HG02798 (cell line): ENCODE measurements around the gene TRPM6.
"Not testable (repeated sequence)": the region's sequence is repeated elsewhere in the genome, so short reads cannot be mapped to it uniquely, and the experiment has no call there.

Source experiments
- ATAC-seq: cut with Tn5 transposase; IDR thresholded peaks from one replicate; pipeline ENCODE4 v1.9.1; 2021; ENCODE audit warnings: mild to moderate bottlenecking; ENCODE audit not compliant: unreplicated experiment, poor library complexity

The TRPM6 gene

DNA sequence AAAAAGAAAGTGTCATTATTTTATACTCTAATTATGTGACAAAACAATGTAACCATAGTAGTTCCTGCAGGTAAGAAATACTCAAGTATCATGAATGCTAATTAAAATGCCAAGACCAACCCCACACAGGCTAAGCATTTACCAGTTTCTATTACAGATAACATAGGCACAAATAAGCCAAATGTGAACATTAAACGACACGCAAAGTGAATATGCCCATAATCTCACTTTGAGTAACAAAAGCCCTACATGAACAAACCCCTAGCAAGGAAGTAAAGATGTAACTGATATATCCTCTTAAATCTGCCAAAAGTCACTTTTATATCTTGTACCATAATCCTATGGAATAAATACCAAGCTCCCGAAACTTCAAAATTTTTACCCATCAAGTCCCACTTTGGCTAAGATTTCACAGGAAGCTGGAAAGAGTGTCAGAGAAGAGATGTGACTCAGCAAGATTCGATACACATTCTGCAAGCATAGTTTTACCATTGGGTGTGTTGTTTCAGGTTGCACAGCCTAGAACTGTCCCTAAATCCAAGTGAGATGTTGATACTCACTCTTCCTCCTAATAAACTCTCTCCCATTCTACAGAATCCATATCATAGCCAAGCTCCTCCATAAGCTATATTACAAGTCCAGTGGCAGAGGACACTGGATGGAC, 28.8 kb downstream of the TRPM6 start:
- ATAC-seq, result no peak

DNA sequence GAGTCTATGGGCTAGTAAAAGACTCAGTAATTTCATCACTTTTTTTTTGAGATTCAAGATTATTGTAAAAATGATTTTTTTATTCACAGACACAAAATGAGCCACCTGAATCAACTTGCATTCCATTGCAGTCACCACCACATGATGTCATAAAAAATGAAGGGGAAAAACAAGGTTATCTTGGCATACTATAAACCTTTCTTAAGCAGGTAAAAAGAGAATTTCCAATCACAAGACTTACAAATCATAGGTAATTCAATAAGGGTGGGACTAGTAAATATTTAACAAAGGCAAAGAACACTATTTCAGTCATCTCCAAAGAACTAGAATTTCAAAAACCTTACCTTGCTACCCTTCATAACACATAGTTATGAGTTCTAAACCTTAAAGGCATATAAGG, 30.7 kb downstream of the TRPM6 start:
- no peak for ATAC-seq

DNA sequence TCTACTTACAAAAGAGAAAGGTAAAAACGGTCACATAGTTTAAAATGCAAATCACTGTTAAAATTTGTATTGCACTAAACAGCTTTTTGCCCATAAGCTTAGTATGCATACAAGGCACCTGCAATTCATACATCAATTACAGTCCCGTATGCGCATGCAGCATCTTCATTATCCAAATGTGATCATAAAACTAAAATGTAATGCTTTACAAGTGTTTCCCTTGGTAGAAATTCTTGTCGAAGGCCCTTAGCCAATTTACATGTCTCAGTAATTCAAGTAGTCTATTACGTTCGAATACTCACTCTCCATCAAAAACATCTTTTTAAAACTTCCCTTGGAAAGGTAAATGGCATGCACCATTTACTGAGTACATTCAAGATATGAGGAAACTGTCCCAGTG, 32.6 kb downstream of the TRPM6 start:
- ATAC-seq, result no peak

DNA sequence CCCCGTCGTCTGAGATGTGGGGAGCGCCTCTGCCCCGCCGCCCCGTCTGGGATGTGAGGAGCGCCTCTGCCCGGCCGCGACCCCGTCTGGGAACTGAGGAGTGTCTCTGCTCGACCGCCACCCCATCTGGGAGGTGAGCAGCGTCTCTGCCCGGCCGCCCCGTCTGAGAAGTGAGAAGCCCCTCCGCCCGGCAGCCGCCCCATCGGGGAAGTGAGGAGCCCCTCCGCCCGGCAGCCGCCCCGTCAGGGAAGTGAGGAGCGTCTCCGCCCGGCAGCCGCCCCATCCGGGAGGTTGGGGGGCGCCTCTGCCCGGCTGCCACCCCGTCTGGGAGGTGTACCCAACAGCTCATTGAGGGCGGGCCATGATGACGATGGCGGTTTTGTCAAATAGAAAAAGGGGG, 34.7 kb downstream of the TRPM6 start:
- ATAC-seq, result not testable (repeated sequence)

DNA sequence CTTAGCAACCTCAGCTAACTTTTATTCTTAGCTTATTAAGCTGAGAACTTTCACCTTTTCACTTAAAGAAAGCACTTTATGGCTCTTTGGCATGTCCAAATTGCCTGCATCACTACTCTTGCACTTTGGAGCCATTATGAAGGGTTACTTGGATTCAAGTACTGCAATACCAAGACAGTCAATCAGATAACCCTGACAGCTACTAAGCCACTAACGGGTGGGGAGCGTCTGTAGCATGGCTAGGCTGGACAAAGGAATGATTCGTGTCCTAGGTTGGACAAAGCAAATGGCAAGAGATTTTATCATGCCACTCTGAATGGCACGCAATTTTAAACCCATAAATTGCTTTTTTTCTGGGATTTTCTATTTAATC, 39.6 kb downstream of the TRPM6 start:
- ATAC-seq, result no peak

DNA sequence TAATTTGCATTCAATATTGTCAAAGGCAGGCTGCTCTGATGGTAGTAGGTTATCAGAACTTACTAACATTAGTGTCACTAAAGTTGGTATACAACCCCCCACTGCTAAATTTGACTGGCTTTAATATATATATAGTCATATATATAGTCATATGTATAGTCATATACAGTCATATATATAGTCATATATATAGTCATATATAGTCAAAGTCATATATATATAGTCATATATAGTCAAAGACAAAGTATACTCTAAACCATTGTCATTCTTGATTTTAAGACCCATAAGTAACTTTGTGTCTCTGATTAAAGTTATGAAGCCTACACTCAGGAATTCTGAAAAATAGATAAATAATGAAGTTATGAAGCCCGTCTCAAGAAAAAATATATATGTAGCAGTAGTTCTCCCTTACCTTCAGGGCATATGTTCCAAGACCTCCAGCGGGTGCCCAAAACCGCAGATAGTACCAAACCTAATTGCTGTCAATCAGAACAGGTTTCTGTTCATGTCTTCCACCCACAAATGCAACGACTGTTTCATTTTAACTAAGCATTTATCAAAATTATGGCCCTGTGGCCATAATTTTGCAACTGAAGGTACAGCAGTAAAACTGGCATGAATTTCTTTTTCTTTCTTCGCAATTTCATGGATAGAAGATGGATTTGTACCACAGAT, 40.1 kb downstream of the TRPM6 start:
- ATAC-seq, result no peak

DNA sequence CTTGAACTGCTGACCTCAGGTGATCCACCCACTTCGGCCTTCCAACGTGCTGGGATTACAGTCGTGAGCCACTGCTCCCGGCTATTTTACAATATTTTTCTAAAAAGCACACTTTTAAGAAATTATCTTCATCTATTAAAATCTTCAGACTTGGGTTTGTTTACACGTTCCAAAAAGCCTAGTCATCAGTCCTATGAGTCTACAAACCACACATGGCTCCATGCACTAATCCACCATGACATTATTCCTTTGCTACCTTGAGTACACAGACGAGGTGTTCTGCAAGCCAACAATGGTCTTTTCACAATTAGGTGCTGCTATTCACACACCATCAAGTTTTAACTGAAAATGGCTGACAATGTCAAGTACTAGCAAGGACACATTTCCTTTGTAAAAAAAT, 41.0 kb downstream of the TRPM6 start:
- no peak for ATAC-seq

DNA sequence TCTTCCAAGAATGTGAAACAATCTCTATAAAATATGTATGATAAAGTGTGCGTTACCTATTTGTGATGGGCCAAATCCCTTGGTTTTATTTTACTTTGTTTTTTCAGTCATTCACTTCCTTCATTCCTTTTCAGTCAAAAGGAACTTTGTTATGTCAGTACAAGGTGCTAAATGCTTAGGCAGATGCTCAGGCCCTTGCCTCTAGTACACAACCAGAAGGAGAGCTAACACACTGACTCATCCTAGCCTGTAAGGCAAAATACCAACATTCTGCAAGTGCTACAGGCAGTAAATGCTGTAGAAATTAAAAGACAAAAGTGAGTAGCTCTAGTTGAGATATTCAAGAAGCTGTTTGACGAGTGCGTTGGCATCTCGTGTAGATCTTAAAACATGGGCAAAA, 49.4 kb downstream of the TRPM6 start:
- no peak for ATAC-seq

DNA sequence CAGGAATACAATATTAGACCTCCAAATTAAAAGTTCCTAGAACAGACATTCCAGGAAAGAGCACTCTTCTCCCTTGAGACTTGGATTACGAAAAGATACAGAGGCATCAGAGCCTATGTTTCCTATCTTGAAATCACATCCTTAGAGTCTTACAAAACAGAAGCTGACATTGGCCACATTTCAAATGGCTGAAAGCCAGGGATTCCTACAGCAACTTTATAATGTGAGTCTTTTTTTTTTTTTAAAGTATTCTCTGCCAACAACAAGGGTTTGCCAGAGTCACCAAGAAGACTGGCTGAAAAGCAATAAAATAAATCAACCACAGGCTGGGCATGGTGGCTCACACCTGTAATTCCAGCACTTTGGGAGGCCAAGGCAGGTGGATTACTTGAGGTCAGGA, 63.1 kb downstream of the TRPM6 start:
- ATAC-seq, result no peak

DNA sequence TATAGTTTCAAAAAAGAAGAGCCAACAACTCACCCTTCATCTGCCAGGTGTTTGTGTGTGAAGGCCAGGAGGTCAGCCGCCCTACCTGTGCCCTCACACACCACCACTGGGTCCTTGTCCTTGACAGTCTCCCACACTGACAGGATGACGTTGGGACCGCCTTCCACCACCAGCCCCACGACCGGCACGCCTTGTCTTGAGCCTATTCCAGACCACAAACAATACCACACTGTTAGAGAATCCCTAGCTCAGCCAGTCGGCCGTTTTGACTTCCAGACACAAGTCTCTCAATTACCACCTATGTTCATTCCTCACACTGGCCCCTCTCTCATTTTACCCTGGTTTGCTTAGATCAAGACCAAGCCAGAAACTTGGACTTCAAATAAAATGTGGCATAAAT, 66.1 kb downstream of the TRPM6 start:
- ATAC-seq, result no peak

DNA sequence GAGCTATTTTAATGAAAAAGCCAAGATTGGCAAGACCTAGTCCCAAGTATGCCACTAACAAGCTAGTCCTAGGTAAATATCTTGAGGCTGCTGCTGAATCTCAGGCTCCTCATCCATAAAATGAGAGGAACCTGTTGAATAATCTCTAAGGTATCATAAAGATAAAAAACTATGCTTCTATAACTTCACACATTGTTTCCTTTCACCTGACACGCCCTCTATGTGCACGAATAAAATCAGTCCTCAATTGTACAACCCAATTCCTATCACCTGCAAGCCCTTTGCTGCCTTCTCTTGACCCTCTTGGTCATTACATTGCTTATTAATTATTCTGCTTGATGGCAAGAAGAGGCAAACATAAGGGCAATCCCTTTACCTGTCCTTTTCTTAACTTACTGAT, 69.9 kb downstream of the TRPM6 start:
- no peak for ATAC-seq

DNA sequence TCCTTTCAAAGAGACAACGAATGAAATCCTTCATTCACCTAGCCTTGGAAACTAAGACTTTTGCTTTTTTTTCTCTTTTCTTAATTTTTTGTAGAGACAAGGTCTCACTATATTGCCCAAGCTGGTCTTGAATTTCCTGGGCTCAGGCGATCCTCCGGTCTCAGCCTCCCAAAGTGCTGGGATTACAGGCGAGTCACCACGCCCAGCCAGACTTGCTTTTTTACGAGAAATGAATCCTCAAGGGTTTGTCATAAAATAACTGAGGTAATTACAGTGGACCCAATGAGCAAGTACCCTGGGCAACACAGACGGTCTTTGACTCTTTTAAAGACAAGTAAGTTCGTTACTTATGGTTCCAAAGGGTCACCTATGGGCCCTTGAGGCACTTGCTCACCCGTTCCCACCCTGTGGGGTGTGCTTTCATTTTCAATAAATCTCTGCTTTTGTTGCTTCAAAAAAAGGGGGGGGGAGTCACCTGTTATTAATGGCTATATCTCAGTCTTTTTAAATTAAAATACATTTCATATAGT, 70.4 kb downstream of the TRPM6 start:
- ATAC-seq, result no peak

DNA sequence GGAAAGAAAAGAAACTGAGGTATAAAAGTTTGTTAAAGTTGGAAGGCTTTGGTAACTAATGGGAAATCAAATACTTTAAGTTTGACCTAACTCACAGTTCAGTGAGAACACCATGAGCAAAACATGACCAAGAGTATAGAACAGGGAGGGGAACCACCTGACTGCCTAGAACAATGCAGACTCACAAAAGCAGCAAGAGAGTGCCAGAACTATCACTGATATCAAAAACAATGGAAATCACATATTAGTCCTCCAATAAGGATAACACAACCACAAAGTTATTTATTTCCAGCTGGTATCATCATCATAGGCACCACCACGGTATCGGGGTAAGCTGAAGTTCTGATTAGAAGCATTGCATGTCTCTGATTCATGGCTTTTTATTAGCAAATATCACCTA, 77.5 kb downstream of the TRPM6 start:
- ATAC-seq, result no peak

DNA sequence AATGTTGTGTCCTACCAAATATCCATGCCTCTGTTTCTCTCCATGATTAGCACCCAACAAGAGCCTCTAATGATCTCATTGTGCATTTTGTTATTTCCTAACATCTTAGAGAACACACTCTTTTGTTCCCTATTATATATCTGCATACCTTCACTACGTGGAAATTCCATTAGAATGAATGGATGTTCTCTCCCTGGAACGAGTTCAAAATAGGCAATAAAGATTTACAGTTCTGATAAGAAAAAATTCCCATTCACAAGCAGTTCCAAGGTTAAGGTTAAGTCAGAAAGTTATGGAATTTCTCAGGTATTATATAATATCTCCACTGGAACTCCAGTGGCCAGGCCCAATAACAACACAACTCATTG, 83.7 kb downstream of the TRPM6 start:
- ATAC-seq, result no peak

DNA sequence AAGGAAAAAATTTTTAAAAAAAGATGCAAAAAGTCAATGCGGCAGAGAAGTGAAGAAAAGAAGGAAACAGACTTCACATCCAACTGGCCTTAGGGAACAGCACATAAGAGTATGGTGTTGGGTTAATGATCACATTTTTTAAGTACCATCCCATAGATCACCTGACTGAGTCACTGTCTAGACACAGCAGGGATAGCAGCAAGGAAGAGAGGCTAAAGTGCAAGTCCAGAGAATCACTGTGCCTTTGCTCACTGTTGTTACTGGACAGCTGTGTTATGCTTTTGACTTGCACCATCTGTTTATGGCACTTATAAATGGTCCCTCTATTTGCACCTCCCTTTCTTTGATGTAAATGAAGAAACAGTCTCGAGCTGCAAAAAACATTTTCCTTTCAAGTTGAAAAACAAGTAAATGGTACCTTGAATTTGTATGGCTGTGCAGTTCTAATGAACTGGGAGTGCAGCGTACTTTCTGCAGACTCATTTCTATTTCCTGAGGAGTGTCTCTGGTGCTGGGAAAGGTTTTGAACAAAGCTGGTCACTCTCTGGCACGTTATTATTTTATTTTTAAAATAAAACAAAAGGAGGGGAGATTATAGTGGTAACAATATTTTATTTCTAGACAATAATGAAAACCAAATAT, 84.2 kb downstream of the TRPM6 start:
- ATAC-seq, result no peak

DNA sequence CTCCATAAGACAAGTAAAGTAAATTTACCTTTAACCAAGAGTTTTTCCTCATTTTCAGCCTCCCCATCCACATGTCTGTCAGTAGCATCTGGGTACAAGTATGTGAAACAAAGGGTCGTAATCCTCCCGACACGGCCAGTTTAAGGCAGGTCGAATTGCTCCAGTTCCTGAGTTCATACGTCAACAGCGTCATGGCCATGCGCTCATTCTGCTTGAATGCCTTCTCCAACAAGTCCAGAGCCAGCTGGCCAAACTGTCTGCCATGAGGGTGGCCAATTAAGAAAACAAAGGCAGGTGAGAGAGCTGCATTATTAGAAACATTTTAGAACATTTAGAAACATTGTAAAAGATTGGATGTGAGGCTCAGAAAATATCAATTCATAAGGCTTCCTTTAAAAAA, 87.5 kb downstream of the TRPM6 start:
- ATAC-seq, result no peak

DNA sequence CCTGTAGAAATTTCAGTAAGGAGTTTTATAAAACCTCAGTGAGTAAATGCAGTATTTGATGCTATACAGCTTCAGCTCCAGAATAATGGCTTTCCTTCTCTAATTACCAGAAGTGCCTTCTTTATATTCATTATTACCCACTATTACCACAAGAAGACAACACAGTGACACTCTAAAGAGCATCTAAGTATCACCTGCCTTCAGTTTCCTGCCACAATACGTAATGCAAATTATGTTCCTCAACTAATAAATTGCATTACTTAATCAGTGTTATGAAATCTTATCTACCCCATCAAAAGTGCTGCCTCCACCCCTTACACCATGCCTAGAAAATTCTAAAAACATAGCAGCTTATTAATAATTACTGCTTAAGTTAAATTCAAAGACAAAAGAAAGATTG, 91.9 kb downstream of the TRPM6 start:
- ATAC-seq, result no peak

DNA sequence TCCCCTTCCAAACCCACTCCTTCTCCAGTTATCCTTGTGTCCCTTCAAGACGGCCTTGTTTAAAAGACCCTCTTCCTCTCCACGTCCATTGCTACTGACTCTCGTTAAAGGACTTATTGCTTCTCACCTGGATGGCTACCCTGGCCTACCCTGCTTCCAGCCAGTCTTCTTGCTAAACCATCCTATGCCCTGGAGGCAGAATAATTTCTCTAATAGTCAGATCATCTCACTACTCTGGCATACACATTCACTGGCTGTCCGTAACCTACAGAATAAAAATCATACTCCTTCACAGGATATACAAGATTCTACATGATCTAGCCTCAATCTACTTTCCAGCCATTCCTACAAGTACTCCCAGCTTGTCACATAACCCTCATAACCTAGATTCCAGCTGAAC, 92.6 kb downstream of the TRPM6 start:
- ATAC-seq, result no peak

DNA sequence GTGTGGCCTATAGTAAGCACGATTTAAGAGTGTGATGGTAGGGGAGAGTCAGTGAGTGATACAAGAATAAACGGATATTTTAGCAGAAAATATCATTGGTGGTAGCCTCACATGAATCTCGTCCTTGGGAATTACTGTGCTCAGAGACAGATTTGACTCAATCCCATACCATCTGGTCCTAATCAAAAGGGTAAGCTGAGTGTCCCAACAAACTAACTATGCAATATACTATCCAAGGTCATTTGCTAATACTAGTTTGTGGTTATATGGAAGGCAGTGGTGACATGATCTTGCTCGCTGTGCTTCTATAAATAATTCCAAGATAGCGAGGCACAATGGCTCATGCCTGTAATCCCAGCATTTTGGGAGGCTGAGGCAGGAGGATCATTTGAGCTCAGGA, 103.2 kb downstream of the TRPM6 start:
- no peak for ATAC-seq

DNA sequence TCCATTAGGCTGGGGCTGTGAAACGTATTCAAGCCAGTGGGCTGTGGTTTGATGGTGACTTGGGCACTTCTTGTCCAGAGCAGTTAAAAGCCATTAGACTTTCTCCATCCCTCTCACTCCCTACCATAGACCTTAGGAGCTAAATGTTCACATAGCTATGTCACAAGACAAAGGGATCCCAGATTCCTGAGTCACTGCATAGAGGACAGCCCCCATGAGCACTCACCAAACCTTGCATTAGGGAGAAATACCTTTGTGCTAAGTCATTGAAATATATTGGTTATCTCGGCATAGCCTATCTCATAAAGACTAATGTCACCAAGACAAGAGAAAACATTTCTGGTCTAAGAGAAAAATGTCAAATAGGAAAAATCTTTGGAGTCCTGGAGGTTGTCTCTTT, 104.3 kb downstream of the TRPM6 start:
- no peak for ATAC-seq

DNA sequence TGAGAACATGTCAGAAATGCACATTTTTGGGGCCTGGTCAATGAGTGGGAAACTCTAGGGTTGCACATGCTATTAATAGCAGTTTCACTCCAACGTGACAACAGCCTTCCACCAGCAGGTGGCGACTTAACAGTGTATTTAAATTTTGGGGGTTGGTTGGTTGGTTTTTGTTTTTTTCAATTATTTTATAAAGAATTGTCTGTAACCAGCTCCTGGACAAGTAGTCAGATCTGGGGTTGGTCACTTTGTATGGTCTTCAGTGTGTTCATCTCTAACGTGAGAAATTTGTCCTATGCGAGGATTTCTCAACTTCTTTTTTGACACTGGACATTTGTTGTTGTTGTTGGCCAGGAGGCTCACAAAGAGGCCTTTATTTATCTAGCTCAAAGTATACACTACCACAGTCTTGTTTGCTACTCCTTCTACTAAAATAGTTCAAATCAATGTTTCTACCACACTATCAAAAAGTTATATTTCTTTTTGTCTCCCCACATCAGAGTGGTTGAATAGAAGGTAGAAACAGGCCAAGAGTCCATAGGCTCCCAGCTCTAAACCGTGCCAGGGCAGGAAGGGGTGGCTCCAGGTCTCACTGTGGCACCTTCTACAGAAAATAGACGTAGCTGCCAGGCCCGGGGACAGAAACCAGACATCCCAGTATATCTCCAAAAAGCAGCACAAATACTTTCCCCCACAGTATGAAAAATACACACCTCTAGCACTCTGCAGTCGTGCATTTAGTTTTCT, 110.4 kb downstream of the TRPM6 start:
- ATAC-seq, result peak; percentile 59
